Vagina (tissue), 2 donors: ENCODE data around the gene GDPD4. TPM values are rescaled to one million over a fixed set of nuclear protein-coding genes. Genes with fewer than 3 reads are reported as not detected.

Experiments
- DNase-seq, 2 donors: peaks; one replicate each; pipeline ENCODE4 v3.0.0-alpha.2; 2017; ENCODE audit errors: extremely low spot score in 2 of 2
- H3K27ac ChIP-seq: fragments of 200-600 bp; sonication (generic); one replicate; pipeline ENCODE4 v1.5.1; 2019
- H3K27me3 ChIP-seq: fragments of 200-600 bp; sonication (generic); one replicate; pipeline ENCODE4 v1.5.1; 2019
- H3K36me3 ChIP-seq, 2 donors: fragments of 200-600 bp; sonication (generic); one replicate each; pipeline ENCODE4 v1.5.1; 2017 to 2019
- H3K4me1 ChIP-seq: fragments of 200-600 bp; sonication (generic); one replicate; pipeline ENCODE4 v1.5.1; 2019
- H3K4me3 ChIP-seq, 2 donors: fragments of 200-600 bp; sonication (generic); 1 replicate in 1 of 2; 2 replicates in 1 of 2; pipeline ENCODE4 v1.5.1; 2016 to 2019
- H3K9me3 ChIP-seq: fragments of 200-600 bp; sonication (generic); one replicate; pipeline ENCODE4 v1.5.1; 2019
- CTCF ChIP-seq, 3 experiments: fragments of 450-650 bp in 2 of 3; fragments of 200-600 bp in 1 of 3; sonication (generic) in 1 of 3; IDR thresholded peaks; one replicate each; pipeline ENCODE4 v1.5.1; 2017 to 2019; ENCODE audit warnings: antibody characterized with exemption in 3 of 3, mild to moderate bottlenecking in 2 of 3, moderate library complexity in 2 of 3
- POLR2A ChIP-seq, 2 donors: fragments of 450-650 bp; IDR thresholded peaks; one replicate each; pipeline ENCODE4 v1.6.1; 2017; ENCODE audit warnings: antibody characterized with exemption in 2 of 2, mild to moderate bottlenecking in 2 of 2, moderate library complexity in 2 of 2
- POLR2AphosphoS5 ChIP-seq, 2 donors: sonication (generic); formaldehyde crosslinking; IDR thresholded peaks; one replicate each; pipeline ENCODE4 v1.9.0; 2017; ENCODE audit warnings: antibody characterized with exemption in 2 of 2, mild to moderate bottlenecking in 2 of 2, low read depth in 1 of 2; ENCODE audit not compliant: insufficient read depth in 1 of 2
- intact Hi-C: fragments of 100-400 bp; cut with DNase I; formaldehyde crosslinking; loops from one replicate; pipeline ENCODE4 v1.15.1; 2023
- total RNA-seq: library from RNA; depleted of rRNA; stranded (reverse); fragments of >200 nt; gene quantifications from one replicate; pipeline ENCODE4 v1.2.3, GENCODE V29; 2016

The GDPD4 gene
- total RNA-seq, result not detected

GRCh38 chr11:77301510-77301909 lies at the start of gene GDPD4:
GDPD4 (minus strand) TSS chr11:77301686; CDS start chr11:77285137, 16,549 bp downstream.
- DNase-seq, result no peak
- TF ChIP-seq POLR2AphosphoS5 (IDR thresholded peaks at IDR 0.05; ENCODE audit: insufficient read depth in 1 of 2, low read depth in 1 of 2) (no peak), CTCF (IDR thresholded peaks at IDR 0.05) (no peak)
- intact Hi-C loops, result no loop called here
- H3K27me3 ChIP-seq, result no peaks in the 10 kb centered on the region
- H3K27ac ChIP-seq, result no peak within 1 kb of the TSS
- no peaks in the 10 kb centered on the region for H3K4me1 ChIP-seq
- no peaks in the 10 kb centered on the region for H3K36me3 ChIP-seq
- no peaks in the 10 kb centered on the region for H3K9me3 ChIP-seq
- no peak within 1 kb of the TSS for H3K4me3 ChIP-seq

GRCh38 chr11:77347948-77348347 lies 46.5 kb upstream of the GDPD4 start:
- TF ChIP-seq CTCF (IDR thresholded peaks at IDR 0.05) (no peak), POLR2AphosphoS5 (IDR thresholded peaks at IDR 0.05; ENCODE audit: insufficient read depth in 1 of 2, low read depth in 1 of 2) (no peak), POLR2A (IDR thresholded peaks at IDR 0.05) (no peak)
- Histone ChIP-seq H3K4me3 (no peak overlapping the region), H3K27me3 (no peaks in the 10 kb centered on the region), H3K9me3 (no peaks in the 10 kb centered on the region), H3K27ac (no peak overlapping the region), H3K36me3 (no peaks in the 10 kb centered on the region), H3K4me1 (peaks cover 15% of the 10 kb centered on the region)
- DNase-seq, result no peak
- intact Hi-C loops, result no loop called here

- no peak for TF ChIP-seq POLR2A (IDR thresholded peaks at IDR 0.05)
- no peak for TF ChIP-seq CTCF (IDR thresholded peaks at IDR 0.05)
- TF ChIP-seq POLR2AphosphoS5 (IDR thresholded peaks at IDR 0.05; ENCODE audit: insufficient read depth in 1 of 2, low read depth in 1 of 2), result no peak
- no peak overlapping the region for H3K27ac ChIP-seq
- no peaks in the 10 kb centered on the region for H3K36me3 ChIP-seq
- H3K4me3 ChIP-seq, result no peak overlapping the region
- no peaks in the 10 kb centered on the region for H3K27me3 ChIP-seq
- H3K4me1 ChIP-seq, result peaks cover 10% of the 10 kb centered on the region
- no peak for DNase-seq
- intact Hi-C loops, result no loop called here
- no peaks in the 10 kb centered on the region for H3K9me3 ChIP-seq
These were observed 45.6 kb upstream of the GDPD4 start for GRCh38 chr11:77346906-77347603.

- H3K27me3 ChIP-seq, result no peaks in the 10 kb centered on the region
- DNase-seq, result no peak
- H3K4me3 ChIP-seq, result no peak overlapping the region
- TF ChIP-seq CTCF (IDR thresholded peaks at IDR 0.05) (no peak), POLR2AphosphoS5 (IDR thresholded peaks at IDR 0.05; ENCODE audit: insufficient read depth in 1 of 2, low read depth in 1 of 2) (no peak), POLR2A (IDR thresholded peaks at IDR 0.05) (no peak)
- no peaks in the 10 kb centered on the region for H3K9me3 ChIP-seq
- no peak overlapping the region for H3K27ac ChIP-seq
- peaks cover 0 to 6% of the 10 kb centered on the region in 2 donors for H3K36me3 ChIP-seq
- intact Hi-C loops, result no loop called here
- no peaks in the 10 kb centered on the region for H3K4me1 ChIP-seq
These were observed 44.1 kb upstream of the GDPD4 start for GRCh38 chr11:77345621-77346020.

GRCh38 chr11:77340501-77340900 lies 39.0 kb upstream of the GDPD4 start:
- Histone ChIP-seq H3K36me3 (peaks cover 0 to 9% of the 10 kb centered on the region in 2 donors), H3K4me1 (no peaks in the 10 kb centered on the region), H3K27me3 (no peaks in the 10 kb centered on the region), H3K4me3 (no peak overlapping the region), H3K27ac (no peak overlapping the region), H3K9me3 (no peaks in the 10 kb centered on the region)
- no peak for DNase-seq
- intact Hi-C loops, result no loop called here
- no peak for TF ChIP-seq POLR2AphosphoS5 (IDR thresholded peaks at IDR 0.05; ENCODE audit: insufficient read depth in 1 of 2, low read depth in 1 of 2)
- no peak for TF ChIP-seq POLR2A (IDR thresholded peaks at IDR 0.05)
- TF ChIP-seq CTCF (IDR thresholded peaks at IDR 0.05), result no peak
